SK-N-SH (cell line): ENCODE measurements around the gene ZNF474. TPM values are rescaled to one million over a fixed set of nuclear protein-coding genes. Genes with fewer than 3 reads are reported as not detected.

Experiments
- CTCF ChIA-PET: fragments of 300-600, 350-600 bp; formaldehyde crosslinking; extraction: SDS; loops from one replicate; lab custom pipeline; 2021; lab: Yijun Ruan, JAX
- POLR2A ChIA-PET: fragments of 350-600 bp; sonication (Branson Sonifier 250); formaldehyde crosslinking; extraction: SDS; loops from one replicate; lab custom pipeline; 2020; ENCODE audit warnings: antibody characterized with exemption, inconsistent platforms; lab: Yijun Ruan, JAX
- DNase-seq: peaks from one replicate; pipeline ENCODE4 v3.0.0; 2012
- H2AFZ ChIP-seq: fragments of 200-600 bp; sonication (generic); 2 replicates; pipeline ENCODE4 v1.8.1; 2016; ENCODE audit warnings: antibody characterized with exemption, mild to moderate bottlenecking, low read depth
- H3F3A ChIP-seq: fragments of 200-600 bp; sonication (generic); replicated peaks from 2 replicates; pipeline ENCODE3; 2016; ENCODE audit warnings: antibody characterized with exemption, mild to moderate bottlenecking; ENCODE audit not compliant: insufficient read depth
- H3K27ac ChIP-seq, 2 experiments: fragments of 200-500 bp in 1 of 2; fragments of 200-600 bp in 1 of 2; sonication (Bioruptor generic) in 1 of 2; sonication (generic), shearing (Covaris generic) in 1 of 2; 2 replicates each; pipeline versions ENCODE4 v1.5.1 to v1.6.1; 2014 to 2016; ENCODE audit warnings: low read depth in 2 of 2, inconsistent platforms in 1 of 2, low read length in 1 of 2, mild to moderate bottlenecking in 1 of 2, mixed read lengths in 1 of 2
- H3K27me3 ChIP-seq: fragments of 200-600 bp; sonication (generic), shearing (Covaris generic); 2 replicates; pipeline ENCODE4 v1.6.1; 2016; ENCODE audit warnings: mixed run types; ENCODE audit not compliant: insufficient read depth
- H3K36me3 ChIP-seq, 2 experiments: fragments of 200-500 bp in 1 of 2; fragments of 200-600 bp in 1 of 2; sonication (Bioruptor generic) in 1 of 2; sonication (generic) in 1 of 2; replicated peaks in 1 of 2; 2 replicates each; pipeline versions ENCODE3 to v1.5.1; 2014 to 2016; ENCODE audit warnings: low read length in 1 of 2, mild to moderate bottlenecking in 1 of 2; ENCODE audit not compliant: insufficient read depth in 2 of 2, control insufficient read depth in 1 of 2
- H3K4me1 ChIP-seq, 2 experiments: fragments of 200-500 bp in 1 of 2; fragments of 200-600 bp in 1 of 2; sonication (Bioruptor generic) in 1 of 2; sonication (generic), shearing (Covaris generic) in 1 of 2; 2 replicates each; pipeline versions ENCODE4 v1.5.1 to v1.6.1; 2014 to 2016; ENCODE audit warnings: low read depth in 1 of 2, low read length in 1 of 2, mixed run types in 1 of 2; ENCODE audit not compliant: insufficient read depth in 2 of 2, control insufficient read depth in 1 of 2
- H3K4me2 ChIP-seq: fragments of 200-600 bp; sonication (generic), shearing (Covaris generic); 2 replicates; pipeline ENCODE4 v1.6.1; 2017; ENCODE audit warnings: mixed run types
- H3K4me3 ChIP-seq, 2 experiments: fragments of 200-500 bp in 1 of 2; fragments of 200-600 bp in 1 of 2; sonication (Bioruptor generic) in 1 of 2; sonication (generic), shearing (Covaris generic) in 1 of 2; 2 replicates each; pipeline versions ENCODE4 v1.5.1 to v1.8.1; 2014 to 2016; ENCODE audit warnings: low read depth in 2 of 2, inconsistent platforms in 1 of 2, low read length in 1 of 2, mild to moderate bottlenecking in 1 of 2, mixed read lengths in 1 of 2, moderate library complexity in 1 of 2
- H3K79me2 ChIP-seq: fragments of 200-600 bp; sonication (generic); 2 replicates; pipeline ENCODE4 v1.8.1; 2017; ENCODE audit warnings: mild to moderate bottlenecking; ENCODE audit not compliant: insufficient read depth
- H3K9ac ChIP-seq: fragments of 200-600 bp; sonication (generic); 2 replicates; pipeline ENCODE4 v1.6.1; 2017; ENCODE audit warnings: mixed run types
- H3K9me2 ChIP-seq: fragments of 200-600 bp; sonication (generic); 2 replicates; pipeline ENCODE4 v1.6.1; 2017; ENCODE audit warnings: mixed run types
- H3K9me3 ChIP-seq: fragments of 200-600 bp; sonication (generic); 2 replicates; pipeline ENCODE4 v1.6.1; 2017; ENCODE audit warnings: mixed run types, mild to moderate bottlenecking, moderate library complexity
- H4K20me1 ChIP-seq: fragments of 200-600 bp; sonication (generic); 2 replicates; pipeline ENCODE4 v1.6.1; 2017; ENCODE audit warnings: mild to moderate bottlenecking, mixed run types; ENCODE audit not compliant: insufficient read depth
- CHD2 ChIP-seq: fragments of 150-350 bp; IDR thresholded peaks from 2 replicates; pipeline ENCODE4 v1.6.1; 2018; ENCODE audit warnings: low read length; ENCODE audit not compliant: partially characterized antibody
- ELF1 ChIP-seq: IDR thresholded peaks from 2 replicates; pipeline ENCODE4 v1.4.0; 2012
- EP300 ChIP-seq, 2 experiments: IDR thresholded peaks; 2 replicates each; pipeline versions ENCODE4 v1.4.0 to v1.6.1; 2012; ENCODE audit warnings: borderline replicate concordance in 1 of 2, low read depth in 1 of 2, low read length in 1 of 2
- FOSL2 ChIP-seq: IDR thresholded peaks from 2 replicates; pipeline ENCODE4 v1.4.0; 2012; ENCODE audit warnings: low read depth, mild to moderate bottlenecking, moderate library complexity, borderline replicate concordance
- FOXJ3 ChIP-seq: sonication (generic); formaldehyde crosslinking; IDR thresholded peaks from 2 replicates; pipeline ENCODE4 v1.5.1; 2020; ENCODE audit warnings: mild to moderate bottlenecking, missing genetic modification reagents
- JUND ChIP-seq: IDR thresholded peaks from 2 replicates; pipeline ENCODE4 v1.4.0; 2012
- MEF2A ChIP-seq: IDR thresholded peaks from 2 replicates; pipeline ENCODE4 v1.4.0; 2012; ENCODE audit warnings: low read depth, borderline replicate concordance
- MXI1 ChIP-seq: IDR thresholded peaks from 2 replicates; pipeline ENCODE4 v1.6.1; 2012; ENCODE audit warnings: mild to moderate bottlenecking, low read depth, low read length, improper control_type of control experiment
- NFIC ChIP-seq: IDR thresholded peaks from 2 replicates; pipeline ENCODE4 v1.4.0; 2012; ENCODE audit warnings: borderline replicate concordance
- NRF1 ChIP-seq: IDR thresholded peaks from 2 replicates; pipeline ENCODE4 v1.6.1; 2012; ENCODE audit warnings: low read depth, mild to moderate bottlenecking, low read length
- RCOR1 ChIP-seq: fragments of 150-350 bp; IDR thresholded peaks from 2 replicates; pipeline ENCODE4 v1.6.1; 2017; ENCODE audit warnings: antibody characterized with exemption, low read length
- RFX5 ChIP-seq: IDR thresholded peaks from 2 replicates; pipeline ENCODE4 v1.6.1; 2012; ENCODE audit warnings: mild to moderate bottlenecking, improper control_type of control experiment, low read length
- RXRA ChIP-seq: IDR thresholded peaks from 2 replicates; pipeline ENCODE4 v1.4.0; 2012; ENCODE audit warnings: low read depth, mild to moderate bottlenecking, borderline replicate concordance
- TAF1 ChIP-seq: IDR thresholded peaks from 2 replicates; pipeline ENCODE4 v1.6.1; 2012; ENCODE audit warnings: low read depth, mild to moderate bottlenecking, low read length, moderate library complexity, borderline replicate concordance
- TCF12 ChIP-seq: IDR thresholded peaks from 2 replicates; pipeline ENCODE4 v1.4.0; 2012
- YY1 ChIP-seq: IDR thresholded peaks from 2 replicates; pipeline ENCODE4 v1.4.0; 2012; ENCODE audit warnings: low read depth, mild to moderate bottlenecking
- WGBS: methylation state at CpG from one replicate; pipeline ENCODE4 v1.1.6; 2017; ENCODE audit warnings: low lambda C conversion rate; 5-methylcytosine and 5-hydroxymethylcytosine counted together
- polyA plus RNA-seq, 3 experiments: library from polyadenylated mRNA; depleted of rRNA; stranded (reverse); fragments of >200 nt; gene quantifications; 2 replicates each; pipeline ENCODE4 v1.2.3, GENCODE V29; 2012
- TF ChIP-seq, protein P1 (sequence below): fragments of 150-350 bp; IDR thresholded peaks from 2 replicates; pipeline ENCODE4 v1.6.1; 2017; ENCODE audit warnings: antibody characterized with exemption, low read length, low read depth, borderline replicate concordance
- TF ChIP-seq, protein P2 (sequence below): fragments of 150-350 bp; IDR thresholded peaks from 2 replicates; pipeline ENCODE4 v1.6.1; 2016; ENCODE audit warnings: mild to moderate bottlenecking, low read depth, low read length
- TF ChIP-seq, protein P3 (sequence below): IDR thresholded peaks from 2 replicates; pipeline ENCODE4; 2012
- TF ChIP-seq, protein P4 (sequence below): IDR thresholded peaks from 2 replicates; pipeline ENCODE4 v1.4.0; 2012; ENCODE audit warnings: low read depth
- TF ChIP-seq, protein P5 (sequence below): IDR thresholded peaks from 2 replicates; pipeline ENCODE4 v1.4.0; 2012; ENCODE audit warnings: low read depth, borderline replicate concordance

ZNF474 gene
- polyA plus RNA-seq, 1 of the 3 experiments (the other 2 are of a cell fraction): 0.08 TPM

DNA sequence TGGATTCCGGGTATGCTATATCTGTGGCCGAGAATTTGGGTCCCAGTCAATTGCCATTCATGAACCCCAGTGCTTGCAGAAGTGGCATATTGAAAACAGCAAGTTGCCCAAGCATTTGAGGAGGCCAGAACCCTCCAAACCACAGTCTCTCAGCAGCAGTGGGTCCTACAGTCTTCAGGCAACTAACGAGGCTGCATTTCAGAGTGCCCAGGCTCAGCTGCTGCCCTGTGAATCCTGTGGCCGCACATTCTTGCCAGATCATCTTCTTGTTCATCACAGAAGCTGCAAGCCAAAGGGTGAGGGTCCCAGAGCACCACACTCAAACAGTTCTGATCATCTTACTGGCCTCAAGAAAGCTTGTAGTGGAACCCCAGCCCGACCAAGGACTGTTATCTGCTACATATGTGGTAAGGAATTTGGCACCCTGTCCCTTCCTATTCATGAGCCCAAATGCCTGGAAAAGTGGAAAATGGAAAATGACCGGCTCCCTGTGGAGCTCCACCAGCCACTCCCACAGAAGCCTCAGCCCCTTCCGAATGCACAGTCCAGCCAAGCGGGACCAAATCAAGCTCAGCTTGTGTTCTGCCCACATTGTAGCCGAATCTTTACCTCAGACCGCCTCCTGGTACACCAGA, 23.0 kb downstream of the ZNF474 start:
- Histone ChIP-seq H3K79me2 (no peaks in the 10 kb centered on the region), H3K4me2 (peak overlapping the region; percentile 60), H3K27ac (peak overlapping the region in 1 of 2 experiments; percentile 93), H3K9ac (peak overlapping the region; percentile 63), H3K27me3 (no peaks in the 10 kb centered on the region), H2AFZ (no peak overlapping the region), H3K36me3 (no peaks in the 10 kb centered on the region), H3K9me3 (no peaks in the 10 kb centered on the region), H3K4me3 (no peak overlapping the region; a peak in 1 of 4 replicates), H3K4me1 (peaks cover 3 to 47% of the 10 kb centered on the region in 2 experiments), H4K20me1 (no peaks in the 10 kb centered on the region), H3K9me2 (no peaks in the 10 kb centered on the region), H3F3A (peaks cover 48% of the 10 kb centered on the region)
- CTCF ChIA-PET: interaction anchor here (0.6 to 1.2 kb wide), 2 partner anchors 13 to 191 kb away, joined by 3 to 4 read pairs; no protein-coding TSS in a partner anchor
- no peak for DNase-seq
- TF ChIP-seq ELF1 (no peak), EP300 (IDR thresholded peaks at IDR 0.05; ENCODE audit: borderline replicate concordance in 1 of 2, low read depth in 1 of 2, low read length in 1 of 2) (no peak), FOSL2 (no peak), RCOR1 (no peak), FOXJ3 (CRISPR knock-in tag) (no peak), CHD2 (no peak)
- TF ChIP-seq, protein P1, sequence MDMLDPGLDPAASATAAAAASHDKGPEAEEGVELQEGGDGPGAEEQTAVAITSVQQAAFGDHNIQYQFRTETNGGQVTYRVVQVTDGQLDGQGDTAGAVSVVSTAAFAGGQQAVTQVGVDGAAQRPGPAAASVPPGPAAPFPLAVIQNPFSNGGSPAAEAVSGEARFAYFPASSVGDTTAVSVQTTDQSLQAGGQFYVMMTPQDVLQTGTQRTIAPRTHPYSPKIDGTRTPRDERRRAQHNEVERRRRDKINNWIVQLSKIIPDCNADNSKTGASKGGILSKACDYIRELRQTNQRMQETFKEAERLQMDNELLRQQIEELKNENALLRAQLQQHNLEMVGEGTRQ: no peak
- TF ChIP-seq, protein P2, sequence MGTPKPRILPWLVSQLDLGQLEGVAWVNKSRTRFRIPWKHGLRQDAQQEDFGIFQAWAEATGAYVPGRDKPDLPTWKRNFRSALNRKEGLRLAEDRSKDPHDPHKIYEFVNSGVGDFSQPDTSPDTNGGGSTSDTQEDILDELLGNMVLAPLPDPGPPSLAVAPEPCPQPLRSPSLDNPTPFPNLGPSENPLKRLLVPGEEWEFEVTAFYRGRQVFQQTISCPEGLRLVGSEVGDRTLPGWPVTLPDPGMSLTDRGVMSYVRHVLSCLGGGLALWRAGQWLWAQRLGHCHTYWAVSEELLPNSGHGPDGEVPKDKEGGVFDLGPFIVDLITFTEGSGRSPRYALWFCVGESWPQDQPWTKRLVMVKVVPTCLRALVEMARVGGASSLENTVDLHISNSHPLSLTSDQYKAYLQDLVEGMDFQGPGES: no peak
- POLR2A ChIA-PET: no interaction called here
- 70% methylated on average over 8 of the region's 10 CpGs for WGBS

DNA sequence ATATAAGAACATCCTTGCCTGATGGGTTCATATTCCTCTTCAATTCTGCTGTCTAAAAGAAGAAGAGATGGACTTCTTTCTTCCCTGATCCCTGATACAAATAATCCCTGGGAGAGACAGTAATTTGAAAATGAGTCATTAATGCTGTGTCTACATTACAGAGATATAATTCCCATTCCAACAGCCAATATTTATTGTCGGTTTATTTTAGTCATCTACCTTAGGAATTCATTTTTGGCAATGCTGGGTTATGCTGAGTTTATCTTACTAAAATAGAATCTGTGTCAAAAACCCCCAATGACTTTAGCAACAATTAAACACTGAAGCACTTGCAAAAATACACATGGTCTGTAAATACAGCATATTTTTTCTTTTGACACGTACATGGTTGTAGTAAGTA, 23.9 kb downstream of the ZNF474 start:
- ChIA-PET CTCF (interaction anchor here (1.2 kb wide), 1 partner anchor 192 kb away, joined by 4 read pairs; no protein-coding TSS in a partner anchor), POLR2A (no interaction called here)
- Histone ChIP-seq H3K9me2 (no peaks in the 10 kb centered on the region), H3K9ac (peak overlapping the region; percentile 63), H4K20me1 (no peaks in the 10 kb centered on the region), H3K9me3 (no peaks in the 10 kb centered on the region), H3K4me1 (peaks cover 3 to 47% of the 10 kb centered on the region in 2 experiments), H3K36me3 (no peaks in the 10 kb centered on the region), H3K27ac (peak overlapping the region; percentile 16 to 93; a peak in 3 of 4 replicates), H3K4me3 (no peak overlapping the region), H3F3A (peaks cover 48% of the 10 kb centered on the region), H3K4me2 (peak overlapping the region; percentile 60), H3K27me3 (no peaks in the 10 kb centered on the region), H3K79me2 (no peaks in the 10 kb centered on the region), H2AFZ (no peak overlapping the region)
- no peak for DNase-seq
- WGBS: 27% methylated on average over 2 of the region's 2 CpGs
- TF ChIP-seq NFIC (peak; percentile 69), JUND (peak; percentile 45; the same call in 1 of the 2 replicates), TCF12 (peak; percentile 41; the same call in 1 of the 2 replicates), CHD2 (no peak), RXRA (0 out of 2 replicates have a peak, but pooled peaks have one; percentile 40), EP300 (IDR thresholded peaks at IDR 0.05; ENCODE audit: borderline replicate concordance in 1 of 2, low read depth in 1 of 2, low read length in 1 of 2) (peak in 1 of 2 experiments; percentile 57; a peak in 1 of 4 replicates), TAF1 (no peak), NRF1 (no peak), RFX5 (no peak), YY1 (no peak), MEF2A (peak; percentile 91), FOSL2 (peak; percentile 66; the same call in 1 of the 2 replicates), MXI1 (no peak), FOXJ3 (CRISPR knock-in tag) (no peak)
- TF ChIP-seq, protein P1: no peak
- TF ChIP-seq, protein P3, sequence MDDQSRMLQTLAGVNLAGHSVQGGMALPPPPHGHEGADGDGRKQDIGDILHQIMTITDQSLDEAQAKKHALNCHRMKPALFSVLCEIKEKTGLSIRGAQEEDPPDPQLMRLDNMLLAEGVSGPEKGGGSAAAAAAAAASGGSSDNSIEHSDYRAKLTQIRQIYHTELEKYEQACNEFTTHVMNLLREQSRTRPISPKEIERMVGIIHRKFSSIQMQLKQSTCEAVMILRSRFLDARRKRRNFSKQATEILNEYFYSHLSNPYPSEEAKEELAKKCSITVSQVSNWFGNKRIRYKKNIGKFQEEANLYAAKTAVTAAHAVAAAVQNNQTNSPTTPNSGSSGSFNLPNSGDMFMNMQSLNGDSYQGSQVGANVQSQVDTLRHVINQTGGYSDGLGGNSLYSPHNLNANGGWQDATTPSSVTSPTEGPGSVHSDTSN: peak; percentile 30; the same call in 1 of the 2 replicates
- TF ChIP-seq, protein P4, sequence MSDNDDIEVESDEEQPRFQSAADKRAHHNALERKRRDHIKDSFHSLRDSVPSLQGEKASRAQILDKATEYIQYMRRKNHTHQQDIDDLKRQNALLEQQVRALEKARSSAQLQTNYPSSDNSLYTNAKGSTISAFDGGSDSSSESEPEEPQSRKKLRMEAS: no peak
- TF ChIP-seq, protein P5, sequence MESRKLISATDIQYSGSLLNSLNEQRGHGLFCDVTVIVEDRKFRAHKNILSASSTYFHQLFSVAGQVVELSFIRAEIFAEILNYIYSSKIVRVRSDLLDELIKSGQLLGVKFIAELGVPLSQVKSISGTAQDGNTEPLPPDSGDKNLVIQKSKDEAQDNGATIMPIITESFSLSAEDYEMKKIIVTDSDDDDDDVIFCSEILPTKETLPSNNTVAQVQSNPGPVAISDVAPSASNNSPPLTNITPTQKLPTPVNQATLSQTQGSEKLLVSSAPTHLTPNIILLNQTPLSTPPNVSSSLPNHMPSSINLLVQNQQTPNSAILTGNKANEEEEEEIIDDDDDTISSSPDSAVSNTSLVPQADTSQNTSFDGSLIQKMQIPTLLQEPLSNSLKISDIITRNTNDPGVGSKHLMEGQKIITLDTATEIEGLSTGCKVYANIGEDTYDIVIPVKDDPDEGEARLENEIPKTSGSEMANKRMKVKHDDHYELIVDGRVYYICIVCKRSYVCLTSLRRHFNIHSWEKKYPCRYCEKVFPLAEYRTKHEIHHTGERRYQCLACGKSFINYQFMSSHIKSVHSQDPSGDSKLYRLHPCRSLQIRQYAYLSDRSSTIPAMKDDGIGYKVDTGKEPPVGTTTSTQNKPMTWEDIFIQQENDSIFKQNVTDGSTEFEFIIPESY: no peak
